NCI-H146 (cell line): Measurements from ENCODE around the gene FAM118A.

ENCODE experiments used
- DNase-seq: peaks from one replicate; lab custom pipeline; 2025; lab: John Stamatoyannopoulos, UW

Gene FAM118A

GRCh38 chr22:45381348-45381747 lies 71.6 kb downstream of the FAM118A start:
- no peak for DNase-seq

- no peak for DNase-seq
Measured at GRCh38 chr22:45389546-45389945, 79.8 kb downstream of the FAM118A start.
